CD14-positive monocyte (primary cell): ENCODE measurements around the gene RIBC1. TPM values are rescaled to one million over a fixed set of nuclear protein-coding genes. Genes with fewer than 3 reads are reported as not detected.

ENCODE experiments used
- DNase-seq, 3 donors: peaks; one replicate each; pipeline ENCODE4 v3.0.0-alpha.2; 2011 to 2022
- H2AFZ ChIP-seq: 2 replicates; pipeline ENCODE4 v1.6.0; 2012; ENCODE audit warnings: mild to moderate bottlenecking, low read depth, low read length, inconsistent platforms; ENCODE audit not compliant: insufficient read depth, poor library complexity, severe bottlenecking
- H3K27ac ChIP-seq, 2 donors: 1 replicate in 1 of 2; 2 replicates in 1 of 2; pipeline ENCODE4 v1.5.1; 2012 to 2013; ENCODE audit warnings: low read length in 2 of 2, control low read depth in 1 of 2, inconsistent platforms in 1 of 2, low read depth in 1 of 2, mild to moderate bottlenecking in 1 of 2
- H3K27me3 ChIP-seq, 2 donors: one replicate each; pipeline versions ENCODE4 v1.6.0 to v1.6.1; 2011 to 2013; ENCODE audit warnings: low read length in 2 of 2; ENCODE audit not compliant: control insufficient read depth in 2 of 2, insufficient read depth in 2 of 2
- H3K36me3 ChIP-seq, 2 donors: replicated peaks in 1 of 2; 1 replicate in 1 of 2; 2 replicates in 1 of 2; pipeline versions ENCODE4 v1.5.1 to v1.6.1; 2012 to 2013; ENCODE audit warnings: low read length in 2 of 2, control low read depth in 1 of 2, inconsistent platforms in 1 of 2, mild to moderate bottlenecking in 1 of 2; ENCODE audit not compliant: insufficient read depth in 2 of 2, control insufficient read depth in 1 of 2
- H3K4me1 ChIP-seq, 2 donors: 1 replicate in 1 of 2; 2 replicates in 1 of 2; pipeline versions ENCODE4 v1.5.1 to v1.6.1; 2012 to 2013; ENCODE audit warnings: low read length in 2 of 2, control low read depth in 1 of 2, inconsistent platforms in 1 of 2, mild to moderate bottlenecking in 1 of 2, moderate library complexity in 1 of 2; ENCODE audit not compliant: insufficient read depth in 2 of 2, control insufficient read depth in 1 of 2
- H3K4me2 ChIP-seq: replicated peaks from 2 replicates; pipeline ENCODE3; 2012; ENCODE audit warnings: low read length, moderate library complexity, mild to moderate bottlenecking; ENCODE audit not compliant: poor library complexity, severe bottlenecking; ENCODE audit errors: extremely low read depth
- H3K4me3 ChIP-seq, 3 experiments: fragments of 200-600 bp in 1 of 3; sonication (generic) in 1 of 3; replicated peaks in 1 of 3; 1 replicate in 2 of 3; 2 replicates in 1 of 3; pipeline ENCODE4 v1.5.1; 2011 to 2013; ENCODE audit warnings: low read length in 3 of 3, mild to moderate bottlenecking in 3 of 3, control low read depth in 2 of 3, low read depth in 2 of 3, inconsistent platforms in 1 of 3, moderate library complexity in 1 of 3
- H3K79me2 ChIP-seq: 2 replicates; pipeline ENCODE4 v1.6.0; 2012; ENCODE audit warnings: mild to moderate bottlenecking, control low read depth, inconsistent platforms, low read length, moderate library complexity; ENCODE audit not compliant: insufficient read depth
- H3K9ac ChIP-seq: 2 replicates; pipeline ENCODE4 v1.6.0; 2017; ENCODE audit warnings: low read length, mild to moderate bottlenecking; ENCODE audit not compliant: insufficient read depth, poor library complexity, severe bottlenecking
- H3K9me3 ChIP-seq, 2 donors: replicated peaks in 1 of 2; 1 replicate in 1 of 2; 2 replicates in 1 of 2; pipeline versions ENCODE4 v1.5.1 to v1.6.1; 2012 to 2013; ENCODE audit warnings: low read length in 2 of 2, control low read depth in 1 of 2; ENCODE audit not compliant: control insufficient read depth in 1 of 2, insufficient read depth in 1 of 2
- H4K20me1 ChIP-seq: 2 replicates; pipeline ENCODE4 v1.6.0; 2012; ENCODE audit warnings: mild to moderate bottlenecking, low read length, control low read depth, moderate library complexity; ENCODE audit not compliant: insufficient read depth
- H3K27ac Mint-ChIP-seq, 7 donors: one replicate each; pipeline ENCODE4 v1.8.0; 2020; ENCODE audit warnings: mild to moderate bottlenecking in 7 of 7, mixed read lengths in 7 of 7, moderate library complexity in 6 of 7, inconsistent platforms in 2 of 7
- H3K27me3 Mint-ChIP-seq, 3 donors: one replicate each; pipeline ENCODE4 v1.8.0; 2021 to 2022; ENCODE audit warnings: low read depth in 3 of 3, mild to moderate bottlenecking in 3 of 3, mixed read lengths in 3 of 3, moderate library complexity in 3 of 3, inconsistent platforms in 1 of 3
- H3K36me3 Mint-ChIP-seq, 2 donors: one replicate each; pipeline ENCODE4 v1.8.0; 2020; ENCODE audit warnings: mixed read lengths in 2 of 2, inconsistent platforms in 1 of 2, mild to moderate bottlenecking in 1 of 2
- H3K4me1 Mint-ChIP-seq: one replicate; pipeline ENCODE4 v1.8.0; 2020; ENCODE audit warnings: mild to moderate bottlenecking, mixed read lengths
- H3K4me3 Mint-ChIP-seq, 2 donors: one replicate each; pipeline ENCODE4 v1.8.0; 2020; ENCODE audit warnings: mild to moderate bottlenecking in 2 of 2, mixed read lengths in 2 of 2, moderate library complexity in 1 of 2
- H3K9me3 Mint-ChIP-seq, 7 donors: one replicate each; pipeline ENCODE4 v1.8.0; 2020 to 2022; ENCODE audit warnings: mixed read lengths in 7 of 7, mild to moderate bottlenecking in 6 of 7, moderate library complexity in 6 of 7, inconsistent platforms in 2 of 7
- WGBS: methylation state at CpG from one replicate; pipeline ENCODE4 v1.1.5; 2013; ENCODE audit warnings: missing lambda C conversion rate; ENCODE audit not compliant: insufficient coverage; 5-methylcytosine and 5-hydroxymethylcytosine counted together
- intact Hi-C, 2 donors: fragments of 100-400 bp; cut with micrococcal nuclease; formaldehyde crosslinking; loops; one replicate each; pipeline versions ENCODE4 v1.15.0 to v1.15.1; 2023
- polyA plus RNA-seq, 3 donors: library from polyadenylated mRNA; depleted of rRNA in 1 of 3; unstranded in 2 of 3; stranded (reverse) in 1 of 3; fragments of 300-500 nt in 2 of 3; fragments of >200 nt in 1 of 3; fragmentation: Illumina TruSeq in 2 of 3; gene quantifications; 1 replicate in 2 of 3; 2 replicates in 1 of 3; pipeline ENCODE4 v1.2.3, GENCODE V29; 2012 to 2021
- TF ChIP-seq, protein P1 (sequence below): fragments of 200-600 bp; IDR thresholded peaks from one replicate; pipeline ENCODE4 v1.8.0; 2022; ENCODE audit warnings: antibody characterized with exemption, mild to moderate bottlenecking

RIBC1 gene
- polyA plus RNA-seq, 3 donors: 0.31 to 0.35 TPM; not detected in 1

DNA sequence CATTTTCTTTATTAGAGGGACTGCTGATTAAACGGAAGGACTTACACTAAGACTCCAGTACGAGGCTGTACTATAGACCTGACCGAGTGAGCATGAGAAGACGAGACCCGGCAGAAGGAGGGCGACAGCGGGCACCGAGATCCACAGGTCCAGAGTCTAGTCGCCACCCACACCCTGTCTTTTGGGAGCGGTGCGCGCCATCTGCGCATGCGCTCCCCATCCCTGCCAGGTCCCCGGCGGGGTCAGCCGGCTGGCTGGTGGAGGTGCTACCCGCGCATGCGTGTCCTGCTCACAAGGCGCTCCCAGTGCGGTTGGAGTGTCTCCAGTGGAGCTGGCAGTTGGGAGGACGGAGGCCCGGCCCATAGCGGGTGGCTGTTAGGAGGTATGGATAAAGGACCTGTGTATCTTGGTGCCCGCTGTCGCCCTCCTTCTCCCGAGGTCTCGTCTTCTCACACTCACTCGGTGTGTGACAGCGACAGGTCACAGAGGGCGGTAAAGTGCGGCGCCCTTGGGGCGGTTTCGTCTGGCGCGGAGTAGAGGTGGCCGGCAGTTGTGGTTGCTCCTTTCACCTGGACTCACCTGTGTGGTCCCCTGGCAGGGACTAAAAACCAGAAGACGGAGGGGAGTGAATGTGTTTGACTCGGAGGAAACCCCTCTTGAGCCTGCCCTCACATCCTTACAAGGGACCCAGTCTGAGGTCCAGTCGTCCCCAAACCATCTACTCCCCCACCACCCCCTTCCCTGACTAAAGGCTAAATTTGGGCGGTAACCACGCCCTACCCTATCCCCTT lies 19.1 kb downstream of the RIBC1 start:
- Mint-ChIP-seq H3K4me3 (peak overlapping the region; percentile 82 to 92), H3K4me1 (peaks cover 23% of the 10 kb centered on the region), H3K27me3 (peaks cover 0 to 15% (median 0%) of the 10 kb centered on the region in 3 donors), H3K36me3 (peaks cover 0 to 3% of the 10 kb centered on the region in 2 donors), H3K9me3 (peaks cover 0 to 2% (median 0%) of the 10 kb centered on the region in 7 donors), H3K27ac (peak overlapping the region; percentile 92 to 98 (median 95))
- Histone ChIP-seq H3K9me3 (no peaks in the 10 kb centered on the region), H2AFZ (peak overlapping the region; percentile 89), H3K27me3 (no peaks in the 10 kb centered on the region), H3K79me2 (no peaks in the 10 kb centered on the region), H3K27ac (peak overlapping the region; percentile 94 to 99), H3K4me3 (peak overlapping the region; percentile 52 to 80 (median 63)), H3K4me2 (peak overlapping the region; percentile 93), H3K9ac (peak overlapping the region; percentile 80), H4K20me1 (no peaks in the 10 kb centered on the region), H3K36me3 (no peaks in the 10 kb centered on the region), H3K4me1 (peaks cover 23 to 41% of the 10 kb centered on the region in 2 donors)
- under 1% methylated on average over 22 of the region's 44 CpGs for WGBS
- TF ChIP-seq, protein P1, sequence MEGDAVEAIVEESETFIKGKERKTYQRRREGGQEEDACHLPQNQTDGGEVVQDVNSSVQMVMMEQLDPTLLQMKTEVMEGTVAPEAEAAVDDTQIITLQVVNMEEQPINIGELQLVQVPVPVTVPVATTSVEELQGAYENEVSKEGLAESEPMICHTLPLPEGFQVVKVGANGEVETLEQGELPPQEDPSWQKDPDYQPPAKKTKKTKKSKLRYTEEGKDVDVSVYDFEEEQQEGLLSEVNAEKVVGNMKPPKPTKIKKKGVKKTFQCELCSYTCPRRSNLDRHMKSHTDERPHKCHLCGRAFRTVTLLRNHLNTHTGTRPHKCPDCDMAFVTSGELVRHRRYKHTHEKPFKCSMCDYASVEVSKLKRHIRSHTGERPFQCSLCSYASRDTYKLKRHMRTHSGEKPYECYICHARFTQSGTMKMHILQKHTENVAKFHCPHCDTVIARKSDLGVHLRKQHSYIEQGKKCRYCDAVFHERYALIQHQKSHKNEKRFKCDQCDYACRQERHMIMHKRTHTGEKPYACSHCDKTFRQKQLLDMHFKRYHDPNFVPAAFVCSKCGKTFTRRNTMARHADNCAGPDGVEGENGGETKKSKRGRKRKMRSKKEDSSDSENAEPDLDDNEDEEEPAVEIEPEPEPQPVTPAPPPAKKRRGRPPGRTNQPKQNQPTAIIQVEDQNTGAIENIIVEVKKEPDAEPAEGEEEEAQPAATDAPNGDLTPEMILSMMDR: no peak
- DNase-seq: peak; percentile 70 to 75 (median 73)
- intact Hi-C loops: loop anchor here in 1 of 2 donors (5.0 kb wide), 1 partner anchor 124 kb away; no protein-coding TSS in a partner anchor

- Mint-ChIP-seq H3K36me3 (peaks cover 0 to 3% of the 10 kb centered on the region in 2 donors), H3K4me1 (peaks cover 23% of the 10 kb centered on the region), H3K27me3 (peaks cover 0 to 15% (median 0%) of the 10 kb centered on the region in 3 donors), H3K27ac (peak overlapping the region; percentile 92 to 98 (median 95)), H3K9me3 (peaks cover 0 to 2% (median 0%) of the 10 kb centered on the region in 7 donors), H3K4me3 (peak overlapping the region; percentile 82 to 92)
- peaks cover 23 to 36% of the 10 kb centered on the region in 2 donors for H3K4me1 ChIP-seq
- H3K9ac ChIP-seq: peak overlapping the region; percentile 80
- TF ChIP-seq, protein P1: no peak
- H3K4me3 ChIP-seq: peak overlapping the region; percentile 52 to 80 (median 63)
- H4K20me1 ChIP-seq: no peaks in the 10 kb centered on the region
- peak overlapping the region; percentile 93 for H3K4me2 ChIP-seq
- no CpG with 5 or more reads among the region's 1 CpG for WGBS
- no peaks in the 10 kb centered on the region for H3K27me3 ChIP-seq
- H3K79me2 ChIP-seq: no peaks in the 10 kb centered on the region
- H3K27ac ChIP-seq: peak overlapping the region; percentile 94 to 99
- peak overlapping the region; percentile 89 for H2AFZ ChIP-seq
- H3K9me3 ChIP-seq: no peaks in the 10 kb centered on the region
- peak in 2 of 3 donors; percentile 61 to 62 for DNase-seq
- no peaks in the 10 kb centered on the region for H3K36me3 ChIP-seq
- intact Hi-C loops: loop anchor here in 1 of 2 donors (5.0 kb wide), 1 partner anchor 125 kb away; no protein-coding TSS in a partner anchor
Observed at GRCh38 chrX:53442322-53442631, 19.6 kb downstream of the RIBC1 start.
